ENCODE results near the gene AMER2.

The AMER2 gene, protein sequence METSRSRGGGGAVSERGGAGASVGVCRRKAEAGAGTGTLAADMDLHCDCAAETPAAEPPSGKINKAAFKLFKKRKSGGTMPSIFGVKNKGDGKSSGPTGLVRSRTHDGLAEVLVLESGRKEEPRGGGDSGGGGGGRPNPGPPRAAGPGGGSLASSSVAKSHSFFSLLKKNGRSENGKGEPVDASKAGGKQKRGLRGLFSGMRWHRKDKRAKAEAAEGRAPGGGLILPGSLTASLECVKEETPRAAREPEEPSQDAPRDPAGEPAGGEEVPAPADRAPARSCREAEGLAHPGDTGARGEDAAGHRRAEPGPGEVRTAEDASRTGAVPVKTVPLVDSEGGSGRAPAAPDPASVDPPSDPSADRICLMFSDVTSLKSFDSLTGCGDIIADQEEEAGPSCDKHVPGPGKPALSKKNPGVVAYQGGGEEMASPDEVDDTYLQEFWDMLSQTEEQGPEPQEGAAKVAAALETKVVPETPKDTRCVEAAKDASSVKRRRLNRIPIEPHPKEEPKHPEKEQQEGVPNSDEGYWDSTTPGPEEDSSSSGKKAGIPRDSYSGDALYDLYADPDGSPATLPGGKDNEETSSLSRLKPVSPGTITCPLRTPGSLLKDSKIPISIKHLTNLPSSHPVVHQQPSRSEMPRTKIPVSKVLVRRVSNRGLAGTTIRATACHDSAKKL

DNA sequence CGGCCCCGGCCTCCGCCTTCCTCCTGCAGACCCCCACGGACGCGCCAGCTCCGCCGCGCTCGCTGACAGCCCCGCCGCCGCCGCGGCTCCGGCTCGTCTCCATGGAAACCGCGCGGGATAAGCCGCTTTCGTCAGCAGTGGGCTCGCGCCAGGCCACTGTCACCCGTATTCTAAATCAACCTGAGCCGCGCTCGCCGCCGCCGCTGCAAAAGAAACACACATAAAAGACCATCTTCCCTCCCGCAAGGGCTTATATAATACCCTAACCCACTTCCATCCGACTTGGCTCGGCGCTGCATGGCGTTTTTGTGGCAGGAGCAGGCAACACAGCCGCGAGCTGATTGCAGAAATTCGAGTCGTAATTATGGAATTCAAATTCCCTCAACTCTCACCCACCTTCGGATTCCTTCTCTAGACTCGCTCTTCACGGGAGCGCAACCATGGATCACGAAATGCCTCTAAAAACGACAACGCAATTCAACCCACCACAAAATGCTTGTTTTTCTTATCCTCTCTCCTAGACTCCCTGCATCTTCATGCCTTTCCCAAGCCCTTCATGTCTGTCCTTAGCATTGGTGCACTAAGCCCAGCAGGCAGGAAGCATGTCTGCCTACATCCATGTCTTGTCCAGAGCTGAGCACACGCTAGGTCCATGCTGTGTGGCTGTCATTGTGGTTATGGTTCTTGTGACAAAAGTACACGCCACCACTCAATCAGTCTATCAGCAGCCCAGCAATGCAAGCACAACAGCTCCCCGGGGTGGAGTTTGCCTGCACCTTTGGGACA lies at the start of gene AMER2:
AMER2 (minus strand) TSS at position 772 of the 786 bp plus-strand sequence; CDS start at position 103, 669 bp downstream.
- peak; percentile 52 to 84 for DNase-seq (ENCODE audit: low spot score in 2 of 2)
- H3K4me1 ChIP-seq, result peaks cover 8% of the 10 kb centered on the region
- no peaks in the 10 kb centered on the region for H3K27me3 ChIP-seq (ENCODE audit: low read depth)
- in situ Hi-C loops (cut with MboI; ENCODE audit: low sequenced_read_pairs), result no loop called here
- no peaks in the 10 kb centered on the region; the same call in 1 of the 2 replicates for H3K9me3 ChIP-seq
- H3K36me3 ChIP-seq (replicated peaks), result no peaks in the 10 kb centered on the region
- peak within 1 kb of the TSS; percentile 40 for H3K4me3 ChIP-seq

DNA sequence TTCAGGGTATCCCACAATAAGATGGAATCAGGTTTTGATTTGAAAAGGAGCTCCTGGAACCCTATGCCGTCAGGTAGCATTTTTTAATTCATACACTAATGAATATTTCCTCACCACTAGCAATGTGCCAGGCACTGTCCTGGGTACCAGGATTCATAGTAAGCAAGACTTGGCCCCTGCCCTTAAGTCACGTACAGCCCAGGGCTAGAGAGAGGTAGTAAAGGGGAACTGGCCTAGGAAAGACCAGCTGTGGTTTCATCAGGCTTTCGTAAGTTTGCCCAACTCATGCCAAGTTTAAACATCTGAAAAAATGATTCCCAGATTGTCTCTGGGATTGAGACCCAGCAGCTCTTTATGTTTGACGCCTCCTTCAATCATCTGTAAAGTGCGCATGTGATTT lies 45.9 kb upstream of the AMER2 start:
- Histone ChIP-seq H3K27me3 (ENCODE audit: low read depth) (no peaks in the 10 kb centered on the region), H3K4me3 (no peak overlapping the region), H3K9me3 (no peaks in the 10 kb centered on the region), H3K4me1 (peaks cover 5% of the 10 kb centered on the region), H3K36me3 (replicated peaks) (no peaks in the 10 kb centered on the region)
- in situ Hi-C loops (cut with MboI; ENCODE audit: low sequenced_read_pairs), result no loop called here
- no peak for DNase-seq (ENCODE audit: low spot score in 2 of 2)

DNA sequence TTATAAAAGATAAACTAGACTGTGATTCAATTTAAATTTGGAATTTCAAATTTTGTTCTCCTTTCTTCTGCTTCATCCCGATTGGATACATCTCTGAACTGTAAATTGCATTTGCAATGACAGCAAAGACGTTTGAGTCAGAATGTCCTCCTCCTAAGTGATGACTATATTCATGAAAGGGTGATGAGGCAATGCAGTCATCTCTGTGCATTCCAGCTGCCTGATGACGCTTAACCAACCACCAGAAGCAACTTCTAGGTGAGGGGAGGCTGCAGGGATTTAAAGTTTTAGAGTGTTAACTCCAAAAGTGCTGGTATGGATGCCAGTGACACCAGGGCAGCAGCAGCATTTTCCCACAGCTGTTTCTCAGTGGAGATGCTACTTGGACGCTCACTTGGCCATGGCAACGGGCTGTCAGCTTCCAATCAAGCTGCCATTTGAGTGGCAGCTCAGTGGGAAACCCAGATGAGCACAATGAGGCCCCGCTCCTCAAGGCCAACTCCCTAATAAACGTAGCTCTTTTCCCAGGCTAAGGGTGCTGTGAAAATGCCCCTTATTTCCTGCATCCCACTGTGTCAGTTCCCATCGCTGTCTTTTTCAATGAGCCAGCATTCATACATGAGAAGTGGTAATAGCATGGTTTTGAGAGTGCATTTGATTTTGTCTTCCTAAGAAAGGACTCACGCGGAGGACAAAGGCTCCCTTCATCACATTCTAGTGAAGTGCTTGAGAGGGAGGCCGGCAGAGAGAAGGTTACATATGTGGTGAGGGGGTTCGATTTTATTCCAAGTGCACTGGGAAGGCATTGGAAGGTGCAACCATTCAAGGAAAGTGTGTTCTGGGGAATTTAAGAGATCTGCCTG lies 45.2 kb upstream of the AMER2 start:
- Histone ChIP-seq H3K36me3 (replicated peaks) (no peaks in the 10 kb centered on the region), H3K4me3 (no peak overlapping the region), H3K27me3 (ENCODE audit: low read depth) (no peaks in the 10 kb centered on the region), H3K9me3 (no peaks in the 10 kb centered on the region), H3K4me1 (peaks cover 5% of the 10 kb centered on the region)
- DNase-seq (ENCODE audit: low spot score in 2 of 2), result no peak
- in situ Hi-C loops (cut with MboI; ENCODE audit: low sequenced_read_pairs), result no loop called here

DNA sequence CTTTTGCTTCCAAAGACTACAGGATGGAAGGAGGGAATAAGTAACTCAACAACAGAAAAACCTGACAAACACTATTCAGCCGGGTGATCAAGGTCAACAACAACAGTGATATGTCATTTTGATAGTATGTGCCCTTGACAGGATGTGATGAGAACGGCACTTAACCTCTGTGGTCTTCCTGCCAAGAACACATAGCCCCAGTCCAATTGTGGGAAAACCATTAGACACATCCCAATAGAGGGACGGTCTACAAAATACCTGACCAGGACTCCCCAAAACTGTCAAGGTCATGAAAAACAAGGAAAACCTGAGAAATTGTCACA lies 43.1 kb upstream of the AMER2 start:
- H3K9me3 ChIP-seq, result no peaks in the 10 kb centered on the region
- H3K4me3 ChIP-seq, result no peak overlapping the region
- H3K4me1 ChIP-seq, result peaks cover 5% of the 10 kb centered on the region
- no peaks in the 10 kb centered on the region for H3K27me3 ChIP-seq (ENCODE audit: low read depth)
- in situ Hi-C loops (cut with MboI; ENCODE audit: low sequenced_read_pairs), result no loop called here
- no peak for DNase-seq (ENCODE audit: low spot score in 2 of 2)
- H3K36me3 ChIP-seq (replicated peaks), result no peaks in the 10 kb centered on the region

DNA sequence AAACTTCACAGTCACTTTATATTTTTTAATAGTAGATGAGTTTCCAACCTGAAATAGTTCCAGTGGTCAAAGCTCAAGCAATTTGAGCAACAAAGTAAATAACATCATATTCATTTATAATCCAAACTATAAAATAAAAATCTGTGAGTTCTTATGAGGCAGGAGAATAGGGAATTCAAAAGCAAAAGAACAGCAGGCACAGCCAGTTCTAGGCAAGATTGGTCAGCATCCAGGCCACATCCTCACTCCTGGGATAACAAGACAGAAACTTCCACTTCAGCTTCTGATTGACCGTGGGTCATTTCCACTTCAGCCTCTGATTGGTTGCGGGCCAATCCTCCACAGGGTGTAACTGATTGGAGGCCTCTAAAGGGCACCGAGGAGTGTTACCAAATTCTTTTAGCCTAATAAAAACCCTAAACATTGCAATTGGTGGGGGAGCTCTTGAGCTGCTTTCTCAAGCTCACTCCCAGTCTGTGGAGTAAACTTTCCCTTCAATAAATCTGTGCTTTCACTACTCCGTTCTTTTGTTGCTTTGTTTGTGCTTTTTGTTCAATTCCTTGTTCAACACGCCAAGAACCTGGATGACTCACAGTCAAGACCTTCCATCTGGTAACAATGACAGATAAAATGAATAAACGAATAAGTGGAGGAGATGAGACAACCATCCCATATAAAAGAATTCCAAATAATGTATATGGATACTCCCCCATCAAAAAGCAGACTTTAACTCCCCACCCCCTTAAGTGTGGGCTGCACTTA lies 42.6 kb upstream of the AMER2 start:
- Histone ChIP-seq H3K27me3 (ENCODE audit: low read depth) (no peaks in the 10 kb centered on the region), H3K4me3 (no peak overlapping the region), H3K4me1 (peaks cover 5% of the 10 kb centered on the region), H3K9me3 (no peaks in the 10 kb centered on the region), H3K36me3 (replicated peaks) (no peaks in the 10 kb centered on the region)
- in situ Hi-C loops (cut with MboI; ENCODE audit: low sequenced_read_pairs), result no loop called here
- peak; percentile 52 to 77 for DNase-seq (ENCODE audit: low spot score in 2 of 2)

DNA sequence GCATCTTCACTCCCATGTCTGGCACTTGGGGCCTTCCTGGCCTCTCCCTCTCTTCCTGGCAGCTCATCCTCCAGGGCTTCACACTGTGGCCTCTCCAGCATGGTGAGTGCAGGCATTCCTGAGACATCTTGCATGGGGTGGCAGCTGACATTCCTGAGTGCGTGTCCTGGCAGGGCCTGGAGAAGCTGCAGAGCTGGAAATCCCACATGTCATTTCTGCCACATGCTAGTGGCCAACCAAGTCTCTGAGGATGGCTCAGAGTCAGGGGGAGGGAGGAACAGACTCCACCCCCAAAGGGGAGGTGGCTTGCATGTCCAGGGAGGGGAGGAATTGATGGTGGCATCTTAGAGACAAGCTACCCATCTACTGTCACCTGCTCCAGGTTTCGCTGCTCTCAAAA lies 41.6 kb upstream of the AMER2 start:
- Histone ChIP-seq H3K9me3 (no peaks in the 10 kb centered on the region), H3K4me1 (peaks cover 5% of the 10 kb centered on the region), H3K36me3 (replicated peaks) (no peaks in the 10 kb centered on the region), H3K27me3 (ENCODE audit: low read depth) (no peaks in the 10 kb centered on the region), H3K4me3 (no peak overlapping the region)
- in situ Hi-C loops (cut with MboI; ENCODE audit: low sequenced_read_pairs), result no loop called here
- no peak for DNase-seq (ENCODE audit: low spot score in 2 of 2)

DNA sequence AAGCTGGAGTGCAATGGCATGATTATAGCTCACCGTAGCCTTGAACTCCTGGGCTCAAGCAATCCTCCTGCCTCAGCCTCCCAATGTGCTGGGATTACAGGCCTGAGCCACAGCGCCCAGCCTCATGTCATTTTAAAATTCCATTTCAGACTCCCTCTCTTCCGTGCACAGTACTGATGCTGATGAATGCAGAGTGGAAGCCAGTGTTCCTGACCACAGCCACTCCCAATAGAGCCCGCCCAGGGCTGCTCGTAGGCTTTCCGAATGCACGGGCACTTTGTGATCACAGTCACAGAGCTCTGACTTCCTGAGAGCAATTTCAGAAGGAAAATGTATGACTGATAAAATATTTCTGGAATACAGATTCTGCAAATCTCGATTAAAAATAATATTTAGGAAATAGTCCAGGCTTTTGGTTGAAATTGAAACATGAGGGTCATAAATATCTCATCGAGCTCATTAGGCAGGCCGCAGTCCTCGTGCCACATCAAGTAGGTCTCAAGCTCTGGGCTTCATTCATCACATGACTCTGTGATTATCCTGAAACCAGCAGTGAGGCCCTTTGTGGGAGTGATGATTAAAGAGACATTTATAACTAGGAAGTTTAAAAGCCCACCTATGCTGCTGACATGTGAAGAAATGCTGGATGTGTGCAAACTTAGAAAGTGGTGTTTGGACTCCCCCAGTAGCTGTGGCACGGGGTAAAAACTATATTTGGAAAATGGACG lies 38.9 kb upstream of the AMER2 start:
- no peaks in the 10 kb centered on the region for H3K27me3 ChIP-seq (ENCODE audit: low read depth)
- DNase-seq (ENCODE audit: low spot score in 2 of 2), result no peak
- peaks cover 5% of the 10 kb centered on the region for H3K4me1 ChIP-seq
- H3K36me3 ChIP-seq (replicated peaks), result no peaks in the 10 kb centered on the region
- in situ Hi-C loops (cut with MboI; ENCODE audit: low sequenced_read_pairs), result no loop called here
- no peaks in the 10 kb centered on the region for H3K9me3 ChIP-seq
- H3K4me3 ChIP-seq, result no peak overlapping the region

DNA sequence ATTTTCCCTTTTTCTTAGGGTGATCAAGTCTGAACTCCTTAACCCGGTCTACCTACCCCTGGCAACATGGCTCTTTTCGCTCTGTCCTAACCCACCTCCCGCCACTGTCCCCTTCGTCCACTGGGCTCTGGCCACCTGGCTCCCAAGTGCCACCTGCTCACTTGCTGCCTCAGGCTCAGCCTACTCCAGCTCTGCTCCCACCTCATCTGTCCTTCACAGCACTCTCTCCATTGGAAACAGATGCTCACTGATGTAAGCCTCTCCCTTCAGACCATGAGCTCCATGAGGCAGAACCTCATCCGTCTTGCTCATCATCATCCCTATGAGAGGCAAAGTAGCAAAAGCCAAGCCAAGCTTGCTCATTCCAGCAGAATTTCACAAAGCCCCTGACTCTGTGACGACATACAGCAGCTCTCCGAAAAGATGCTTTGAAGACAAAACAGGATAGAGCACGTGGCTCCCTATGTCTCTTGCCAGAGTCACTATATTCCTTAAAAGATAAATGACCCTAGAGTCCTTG lies 35.3 kb upstream of the AMER2 start:
- Histone ChIP-seq H3K27me3 (ENCODE audit: low read depth) (no peaks in the 10 kb centered on the region), H3K9me3 (no peaks in the 10 kb centered on the region), H3K4me3 (no peak overlapping the region), H3K4me1 (no peaks in the 10 kb centered on the region), H3K36me3 (replicated peaks) (no peaks in the 10 kb centered on the region)
- no peak for DNase-seq (ENCODE audit: low spot score in 2 of 2)
- in situ Hi-C loops (cut with MboI; ENCODE audit: low sequenced_read_pairs), result no loop called here

DNA sequence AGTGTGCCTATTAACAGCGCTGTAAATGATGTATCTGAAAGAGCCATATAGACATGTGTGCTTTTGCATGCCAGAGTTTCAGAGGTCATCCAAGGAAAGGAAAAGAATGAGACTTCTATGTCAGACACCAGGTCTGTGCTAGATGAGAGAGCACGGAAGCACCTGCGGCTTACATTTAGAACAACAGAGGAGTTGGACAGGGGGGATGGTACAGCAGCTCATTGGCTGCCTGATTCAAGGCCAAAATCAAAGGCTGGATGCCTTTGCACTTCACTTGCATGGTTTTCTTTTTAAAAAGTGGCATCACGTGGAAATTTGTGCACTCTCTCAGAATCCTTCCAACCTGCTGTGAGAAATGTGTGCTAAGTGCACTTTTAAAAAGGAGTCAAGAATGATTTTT lies 32.8 kb upstream of the AMER2 start:
- in situ Hi-C loops (cut with MboI; ENCODE audit: low sequenced_read_pairs), result no loop called here
- Histone ChIP-seq H3K27me3 (ENCODE audit: low read depth) (no peaks in the 10 kb centered on the region), H3K4me1 (no peaks in the 10 kb centered on the region), H3K4me3 (no peak overlapping the region), H3K9me3 (no peaks in the 10 kb centered on the region), H3K36me3 (replicated peaks) (no peaks in the 10 kb centered on the region)
- DNase-seq (ENCODE audit: low spot score in 2 of 2), result no peak

DNA sequence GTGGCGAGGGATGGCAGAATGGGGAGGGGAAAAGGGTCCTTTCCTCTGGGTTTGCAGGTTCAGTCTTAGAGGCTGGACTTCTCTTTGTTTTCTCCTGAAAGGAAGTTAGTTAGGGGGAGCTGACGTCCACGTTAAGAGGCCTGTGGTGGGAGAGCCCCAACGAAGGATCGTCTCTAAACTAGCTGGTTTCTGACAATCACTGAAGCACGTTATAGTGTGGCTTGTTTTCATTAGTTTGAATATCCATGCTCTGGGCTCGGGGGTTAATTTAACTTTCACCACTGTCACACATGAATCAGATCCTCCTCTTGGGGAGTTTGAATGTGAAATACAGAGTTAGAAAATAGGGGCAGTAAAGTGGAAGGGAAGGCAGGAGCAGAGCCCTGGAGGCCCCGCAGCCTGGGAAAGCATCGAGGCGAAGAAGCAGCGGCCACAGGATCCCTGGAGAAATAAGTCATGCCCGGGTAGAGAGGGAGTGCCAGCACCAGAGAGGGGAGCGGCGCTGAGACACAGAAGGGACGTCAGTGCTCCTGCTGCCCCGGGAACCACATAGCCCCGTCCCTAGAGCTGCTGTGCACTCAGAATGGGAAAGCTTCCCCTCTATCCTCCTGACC lies 31.1 kb upstream of the AMER2 start:
- Histone ChIP-seq H3K4me1 (no peaks in the 10 kb centered on the region), H3K9me3 (no peaks in the 10 kb centered on the region), H3K27me3 (ENCODE audit: low read depth) (no peaks in the 10 kb centered on the region), H3K4me3 (no peak overlapping the region), H3K36me3 (replicated peaks) (no peaks in the 10 kb centered on the region)
- DNase-seq (ENCODE audit: low spot score in 2 of 2), result no peak
- in situ Hi-C loops (cut with MboI; ENCODE audit: low sequenced_read_pairs), result no loop called here

DNA sequence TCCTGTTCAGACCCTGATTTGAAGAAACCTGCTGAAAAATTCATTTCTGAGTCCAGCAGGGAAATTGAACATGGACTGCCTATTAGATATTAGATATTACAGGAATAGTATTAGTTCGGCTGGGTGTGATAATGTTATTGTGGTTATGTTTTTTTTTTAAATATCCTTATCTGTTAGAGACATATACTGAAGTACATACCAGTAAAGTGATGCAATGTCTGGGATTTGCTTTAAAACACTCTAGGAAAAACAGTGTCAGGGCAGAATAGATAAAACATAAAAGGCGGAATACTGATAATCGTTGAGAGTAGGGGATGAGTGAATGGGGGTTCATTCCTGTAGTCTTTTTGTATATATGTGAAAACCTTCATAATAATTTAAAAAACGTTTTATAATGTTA lies 28.7 kb upstream of the AMER2 start:
- in situ Hi-C loops (cut with MboI; ENCODE audit: low sequenced_read_pairs), result no loop called here
- no peak for DNase-seq (ENCODE audit: low spot score in 2 of 2)
- Histone ChIP-seq H3K4me3 (no peak overlapping the region), H3K4me1 (no peaks in the 10 kb centered on the region), H3K27me3 (ENCODE audit: low read depth) (no peaks in the 10 kb centered on the region), H3K36me3 (replicated peaks) (no peaks in the 10 kb centered on the region), H3K9me3 (no peaks in the 10 kb centered on the region)

DNA sequence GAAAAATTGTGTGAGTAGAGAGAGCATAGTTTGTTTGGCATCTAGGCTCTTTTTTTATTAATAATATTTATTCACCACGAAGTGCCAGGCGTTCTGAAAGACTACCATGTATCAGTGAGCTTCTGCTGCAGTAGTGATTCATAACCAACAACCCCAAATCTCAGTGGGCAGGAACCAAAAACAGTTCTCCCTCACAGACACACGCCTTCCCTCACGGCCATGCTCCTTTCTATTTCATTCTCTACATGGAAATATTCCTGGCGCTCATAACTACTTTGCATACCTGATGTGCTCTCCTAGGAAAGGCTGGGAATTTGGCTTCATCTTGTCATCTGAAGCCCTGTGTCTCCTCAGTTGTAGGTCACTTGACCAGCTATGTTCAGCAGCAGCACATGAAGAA lies 26.6 kb upstream of the AMER2 start:
- in situ Hi-C loops (cut with MboI; ENCODE audit: low sequenced_read_pairs), result no loop called here
- H3K4me1 ChIP-seq, result no peaks in the 10 kb centered on the region
- no peaks in the 10 kb centered on the region for H3K27me3 ChIP-seq (ENCODE audit: low read depth)
- no peak overlapping the region for H3K4me3 ChIP-seq
- no peaks in the 10 kb centered on the region for H3K9me3 ChIP-seq
- DNase-seq (ENCODE audit: low spot score in 2 of 2), result no peak
- H3K36me3 ChIP-seq (replicated peaks), result no peaks in the 10 kb centered on the region

Data from HAP-1 (cell line).